AG04449 (cell line): ENCODE data around the gene CKS1B.

Experiments
- CTCF ChIA-PET: fragments of 350-600 bp; formaldehyde crosslinking; extraction: SDS; loops from one replicate; lab custom pipeline; 2021; ENCODE audit warnings: antibody characterized with exemption; lab: Yijun Ruan, JAX
- POLR2A ChIA-PET: fragments of 400-600, 350-600 bp; formaldehyde crosslinking; extraction: SDS; loops from one replicate; lab custom pipeline; 2020; ENCODE audit warnings: antibody characterized with exemption, inconsistent platforms; lab: Yijun Ruan, JAX
- DNase-seq: peaks from one replicate; pipeline ENCODE4 v3.0.0-alpha.2; 2010; ENCODE audit warnings: low read depth, low spot score
- H3K4me3 ChIP-seq: 2 replicates; pipeline ENCODE4 v1.5.1; 2011; ENCODE audit warnings: low read depth, mild to moderate bottlenecking, control low read depth, low read length
- CTCF ChIP-seq: IDR thresholded peaks from one replicate; pipeline ENCODE4 v1.5.1; 2011; ENCODE audit warnings: mild to moderate bottlenecking, moderate library complexity, low read length, control low read depth, inconsistent platforms; ENCODE audit not compliant: insufficient read depth; ENCODE audit errors: missing control alignments

CKS1B gene

DNA sequence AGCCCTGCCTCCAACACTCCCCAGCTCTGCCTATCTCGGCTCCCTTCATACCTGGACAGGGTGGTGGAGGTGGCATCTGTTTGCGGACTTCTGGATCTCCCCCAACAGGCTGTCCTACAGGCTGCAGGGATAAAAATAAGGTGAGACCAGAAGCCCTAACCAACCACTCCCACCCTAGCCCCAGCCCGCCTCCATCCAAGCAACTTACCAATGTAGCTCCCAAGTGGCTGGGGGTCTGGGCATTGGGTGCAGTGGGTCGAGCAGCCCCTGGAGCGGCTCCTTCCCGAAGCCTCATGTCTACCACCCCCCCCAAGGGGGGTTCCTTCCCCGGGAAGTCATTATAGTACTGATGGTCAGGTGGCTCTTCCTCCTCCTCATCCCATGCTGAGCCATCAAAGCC is 8.4 kb upstream of the CKS1B start:
- TF ChIP-seq CTCF, result no peak
- no peak overlapping the region for H3K4me3 ChIP-seq
- ChIA-PET POLR2A (no interaction called here), CTCF (interaction anchor here (0.7 to 2.9 kb wide), 10 partner anchors 10 to 207 kb away, joined by 3 to 16 read pairs (median 4); partner anchors contain the start of genes EFNA4, KRTCAP2 and PBXIP1)
- DNase-seq, result no peak

DNA sequence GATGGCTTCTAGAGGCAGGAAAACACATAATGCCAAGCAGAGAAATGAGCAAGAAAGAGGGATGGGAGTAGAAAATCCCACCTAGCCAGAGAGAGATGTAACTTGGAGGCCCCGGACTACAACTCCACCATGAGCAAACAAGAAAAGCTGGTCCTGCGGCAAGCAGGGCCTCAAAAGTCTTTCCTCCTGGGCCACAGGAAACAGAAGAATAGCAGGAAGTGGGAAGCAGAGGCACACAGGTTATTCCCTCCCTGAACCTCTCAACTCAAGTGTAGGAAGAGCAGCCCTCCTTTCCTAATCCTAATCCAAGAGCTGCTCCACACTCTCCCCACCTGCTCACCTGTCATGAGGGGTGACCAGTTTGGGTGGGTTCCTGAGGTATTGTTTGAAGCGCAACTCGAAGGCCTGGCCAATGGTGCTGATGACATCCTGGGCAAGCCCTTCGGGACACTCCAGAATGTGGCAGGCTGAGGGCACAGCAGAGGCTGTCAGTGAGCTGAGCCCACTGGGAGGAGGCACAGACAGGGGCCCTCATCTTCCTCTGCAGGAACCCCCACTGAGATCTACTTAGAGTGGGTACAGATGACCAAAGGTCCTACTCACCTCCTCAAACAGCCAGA is 7.0 kb upstream of the CKS1B start:
- ChIA-PET POLR2A (interaction anchor here (0.6 kb wide), 1 partner anchor 76 kb away, joined by 3 read pairs; no protein-coding TSS in a partner anchor), CTCF (interaction anchor here (0.7 to 2.9 kb wide), 4 partner anchors 23 to 118 kb away, joined by 3 to 14 read pairs (median 3); partner anchors contain the start of gene ADAM15)
- DNase-seq, result no peak
- H3K4me3 ChIP-seq, result peak overlapping the region; percentile 82
- TF ChIP-seq CTCF, result no peak

GRCh38 chr1:154968731-154969130 is 5.8 kb upstream of the CKS1B start:
- no peak for DNase-seq
- no peak for TF ChIP-seq CTCF
- H3K4me3 ChIP-seq, result peak overlapping the region; percentile 82
- CTCF ChIA-PET, result interaction anchor here (1.7 to 13.1 kb wide), 2 partner anchors 13 to 28 kb away, joined by 7 to 176 read pairs; partner anchors contain the start of genes LENEP and PBXIP1
- POLR2A ChIA-PET, result interaction anchor here (0.6 kb wide), 1 partner anchor 14 kb away, joined by 3 read pairs; the partner anchor contains the start of gene FLAD1

DNA sequence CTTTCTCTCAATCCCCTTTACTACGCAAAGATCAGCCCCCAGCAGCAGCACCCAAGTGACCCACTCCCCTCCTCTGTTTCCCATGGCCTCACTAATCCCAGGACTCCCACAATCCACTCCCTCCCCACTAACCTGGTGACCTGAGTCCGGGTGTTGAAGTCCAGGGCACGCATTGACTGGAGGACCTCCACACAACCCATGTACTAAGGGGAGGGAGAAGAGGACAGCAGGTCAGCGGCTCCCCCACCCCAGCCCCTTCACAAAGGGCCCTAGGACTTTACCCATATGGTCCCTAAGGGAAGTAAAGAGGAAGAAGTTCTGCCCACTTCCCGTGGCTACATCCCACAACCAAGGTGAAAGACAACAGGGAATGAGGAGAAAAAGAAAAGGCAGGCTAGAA is 5.2 kb upstream of the CKS1B start:
- H3K4me3 ChIP-seq, result peak overlapping the region; percentile 82
- DNase-seq, result no peak
- no peak for TF ChIP-seq CTCF
- ChIA-PET CTCF (interaction anchor here (1.1 to 13.1 kb wide), 6 partner anchors 8 to 116 kb away, joined by 3 to 176 read pairs (median 13); partner anchors contain the start of genes LENEP, PBXIP1 and PYGO2), POLR2A (interaction anchor here (1.6 to 2.5 kb wide), 3 partner anchors 13 to 33 kb away, joined by 7 to 22 read pairs (median 11); partner anchors contain the start of genes LENEP, PBXIP1 and ZBTB7B)

GRCh38 chr1:154969860-154970452 is 4.5 kb upstream of the CKS1B start:
- POLR2A ChIA-PET, result interaction anchor here (1.0 to 4.7 kb wide), 9 partner anchors 8 to 203 kb away, joined by 4 to 74 read pairs (median 7); partner anchors contain the start of genes KRTCAP2, LENEP, PBXIP1 and PYGO2
- CTCF ChIA-PET, result interaction anchor here (0.8 to 13.1 kb wide), 13 partner anchors 9 to 301 kb away, joined by 3 to 176 read pairs (median 5); partner anchors contain the start of genes FLAD1, LENEP, PBXIP1 and PYGO2
- DNase-seq, result no peak
- TF ChIP-seq CTCF, result no peak
- peak overlapping the region; percentile 82 for H3K4me3 ChIP-seq
